Stimulated activated CD4-positive, alpha-beta T cell treated with anti-CD3 and anti-CD28 coated beads, Interleukin-4, amount 100 ng/mL, for 4 hours (primary cell): Measurements from ENCODE around the gene EIF2B1.
A peak's percentile ranks its signal among the peaks of the same experiment; 100 is the strongest.

Source experiments
- DNase-seq, 2 experiments: peaks; one replicate each; pipeline ENCODE4 v3.0.0-alpha.2; 2020

The EIF2B1 gene

DNA sequence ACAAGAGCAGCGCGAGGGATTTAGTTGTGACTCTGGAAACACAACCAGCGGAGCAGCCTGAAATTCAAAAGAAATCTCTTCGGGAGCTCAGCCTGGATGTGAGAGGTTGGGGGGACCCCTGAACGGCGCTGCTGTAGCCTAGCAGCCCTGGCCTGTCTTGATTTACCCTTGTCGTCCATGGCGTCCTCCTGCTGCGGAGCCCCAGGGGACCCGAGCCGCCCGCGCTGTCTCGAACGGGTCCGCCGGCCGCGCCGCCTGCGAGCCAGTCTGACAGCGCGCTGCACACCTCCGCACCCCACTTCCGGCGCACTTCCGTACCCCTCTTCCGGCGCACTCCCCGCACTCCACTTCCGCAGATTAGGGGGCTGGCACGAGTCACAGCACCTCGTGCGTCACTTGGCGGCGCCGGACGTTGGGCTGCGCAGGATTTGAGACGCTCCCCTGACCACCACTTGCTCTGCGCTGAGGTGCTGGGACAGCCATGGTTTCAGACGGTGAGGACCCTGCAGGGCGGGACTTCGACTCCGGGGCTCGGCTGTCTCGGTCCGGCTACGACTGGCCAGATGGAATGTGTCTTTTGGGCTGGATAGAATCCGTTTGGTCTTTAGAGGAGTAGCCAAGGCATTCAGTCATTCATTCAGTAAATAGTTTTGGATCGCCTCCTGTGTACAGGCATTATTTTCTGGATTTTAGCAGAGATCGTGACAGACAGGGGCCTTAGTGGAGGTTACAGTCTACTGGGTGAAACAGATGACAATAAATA lies at the start of gene EIF2B1, which contains the start of gene GTF2H3:
Gene EIF2B1, minus strand, starts transcription at position 308 of the 763 bp plus-strand sequence. Its CDS starts 129 bp downstream, at position 179.
Gene GTF2H3, plus strand, starts transcription at position 451 of the 763 bp plus-strand sequence. Its CDS starts 31 bp downstream, at position 482.
- peak; percentile 92 to 96 for DNase-seq

DNA sequence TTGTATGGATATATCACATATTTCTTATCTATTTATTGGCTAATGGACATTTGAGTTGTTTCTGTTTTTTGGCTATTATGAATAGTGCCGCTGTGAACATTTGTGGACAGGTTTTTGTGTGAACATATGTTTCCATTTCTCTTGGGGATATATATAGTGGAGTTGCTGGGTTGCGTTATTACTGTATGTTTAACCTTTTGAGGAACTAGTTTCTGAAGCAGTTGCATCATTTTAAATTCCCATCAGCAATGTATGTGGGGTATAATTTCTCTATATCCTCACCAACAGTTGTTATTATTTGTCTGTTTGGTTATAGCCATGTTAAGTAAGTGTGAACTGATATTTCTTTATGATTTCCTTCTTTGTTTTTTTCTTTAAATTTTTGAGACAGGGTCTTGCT lies 48.1 kb upstream of the EIF2B1 start:
- no peak for DNase-seq

DNA sequence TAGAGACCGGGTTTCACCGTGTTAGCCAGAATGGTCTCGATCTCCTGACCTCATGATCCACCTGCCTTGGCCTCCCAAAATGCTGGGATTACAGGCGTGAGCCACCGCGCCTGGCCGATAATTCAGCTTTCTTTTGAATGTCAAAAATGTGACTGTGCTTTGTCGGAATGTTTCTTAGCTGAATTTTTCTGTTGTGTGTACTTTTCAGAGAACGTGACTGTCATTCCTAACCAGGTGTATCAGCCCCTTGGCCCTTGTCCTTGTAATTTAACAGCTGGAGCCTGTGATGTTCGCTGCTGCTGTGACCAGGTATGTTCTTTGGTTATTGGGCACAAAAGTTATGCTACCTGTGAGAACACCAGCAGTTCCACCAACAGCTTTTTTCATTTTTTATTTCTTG lies 45.5 kb upstream of the EIF2B1 start:
- DNase-seq: no peak

DNA sequence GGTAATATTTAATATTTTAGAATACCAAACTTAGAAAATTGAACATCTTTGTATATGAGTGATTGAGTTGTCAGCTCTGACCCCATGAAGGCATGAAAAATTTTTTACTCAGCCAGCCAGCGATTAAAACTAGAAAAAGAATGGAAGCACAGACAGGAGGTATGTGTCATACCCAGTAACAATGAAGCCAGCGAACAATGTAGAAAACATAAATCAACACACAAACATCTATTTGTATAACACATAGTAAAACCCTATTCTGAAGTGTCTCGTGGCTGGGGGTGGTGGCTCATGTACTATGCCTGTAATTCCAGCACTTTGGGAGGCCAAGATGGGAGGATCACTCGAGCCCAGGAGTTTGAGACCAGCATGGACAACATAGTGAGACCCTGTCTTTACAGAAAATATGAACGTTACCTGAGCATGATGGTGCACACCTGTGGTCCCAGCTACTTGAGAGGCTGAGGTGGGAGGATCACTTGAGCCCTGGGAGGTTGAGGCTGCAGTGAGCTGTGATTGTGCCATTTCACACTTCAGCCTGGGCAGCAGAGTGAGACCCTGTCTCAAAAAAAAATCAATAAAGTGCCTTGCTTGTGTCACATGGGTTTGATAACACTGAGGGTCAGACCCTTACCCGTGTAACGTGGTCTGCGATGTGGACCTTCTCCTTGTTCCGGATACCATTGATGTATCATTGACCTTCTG lies 43.3 kb upstream of the EIF2B1 start:
- DNase-seq: no peak

DNA sequence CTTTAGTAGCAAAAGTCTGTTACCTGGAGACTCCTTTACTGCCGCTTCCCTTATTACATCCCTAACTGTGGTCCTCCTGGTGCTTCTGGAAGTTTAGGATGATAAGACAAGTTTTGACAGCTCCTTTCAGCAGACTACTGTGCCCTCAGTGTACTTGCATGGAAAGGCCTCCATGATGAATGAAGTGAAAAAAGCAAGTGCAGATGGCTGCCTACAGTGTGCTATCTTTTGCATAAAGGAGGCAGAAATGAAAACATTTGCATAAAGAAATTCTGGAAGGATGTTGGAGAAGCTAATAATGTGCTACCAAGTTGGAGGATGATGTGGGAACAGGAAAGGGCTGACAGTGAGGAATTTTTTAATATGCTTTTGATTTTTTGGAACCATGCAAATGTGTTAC lies 42.0 kb upstream of the EIF2B1 start:
- no peak for DNase-seq

DNA sequence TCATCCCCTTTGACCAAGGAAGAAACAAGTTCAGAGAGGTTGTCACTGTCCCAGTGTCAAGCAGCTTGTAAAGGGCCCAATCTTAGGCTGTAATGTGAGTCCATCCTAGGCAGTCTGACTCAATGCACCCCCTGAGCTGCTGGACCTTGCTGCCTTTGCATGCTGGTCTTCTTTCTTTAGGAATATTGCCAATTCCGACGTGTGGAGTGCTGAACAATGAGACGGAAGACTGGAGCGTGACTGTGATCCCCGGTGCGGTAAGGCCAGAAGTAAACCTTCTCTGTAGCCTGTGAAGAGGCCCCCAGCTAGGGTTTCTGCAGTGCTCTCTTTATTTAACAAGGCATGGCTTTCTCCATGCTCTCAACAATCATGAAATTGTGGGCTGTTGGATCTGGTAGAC lies 38.4 kb upstream of the EIF2B1 start:
- no peak for DNase-seq

DNA sequence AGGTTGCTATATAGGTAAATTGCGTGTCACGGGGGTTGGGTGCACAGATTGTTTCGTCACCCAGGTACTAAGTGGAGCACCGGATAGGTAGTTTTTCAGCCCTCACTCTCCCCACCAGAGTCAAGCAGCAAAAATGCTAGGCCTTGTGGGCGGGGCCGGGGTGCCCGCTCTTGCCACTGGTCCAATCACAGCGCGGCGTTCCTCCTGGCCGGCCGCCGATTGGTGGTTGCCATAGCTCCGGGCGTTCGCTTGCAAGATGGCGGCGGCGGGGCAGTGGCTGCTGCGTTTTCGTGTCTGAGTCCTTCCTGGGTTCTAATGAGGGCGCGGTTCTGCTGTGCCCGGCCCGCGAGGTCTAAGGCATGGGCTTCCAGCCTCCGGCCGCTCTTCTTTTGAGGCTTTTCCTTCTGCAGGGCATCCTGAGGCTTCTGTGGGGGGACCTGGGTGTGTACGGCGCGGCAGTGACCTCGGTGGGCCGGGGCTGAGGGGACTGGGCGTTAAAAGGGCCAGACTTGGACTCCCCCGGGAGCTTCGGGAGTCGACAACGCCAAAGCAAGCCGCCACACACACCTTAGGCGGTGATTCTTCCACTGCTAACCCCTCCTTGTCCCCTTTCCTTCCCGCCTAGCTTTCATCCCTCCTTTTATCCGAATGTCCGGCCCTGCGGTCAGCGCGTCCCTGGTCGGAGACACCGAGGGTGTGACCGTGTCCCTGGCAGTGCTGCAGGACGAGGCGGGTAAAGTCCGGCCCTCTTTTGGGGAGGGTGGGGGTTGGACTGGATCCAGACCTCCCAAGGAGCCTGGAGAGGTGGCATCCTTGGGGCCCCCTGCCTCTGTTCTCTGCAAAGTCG lies 37.6 kb upstream of the EIF2B1 start, which contains the start of gene TCTN2:
Gene TCTN2, plus strand, starts transcription at position 232 of the 847 bp plus-strand sequence. Its CDS starts 128 bp downstream, at position 360.
- peak; percentile 91 to 92 for DNase-seq

DNA sequence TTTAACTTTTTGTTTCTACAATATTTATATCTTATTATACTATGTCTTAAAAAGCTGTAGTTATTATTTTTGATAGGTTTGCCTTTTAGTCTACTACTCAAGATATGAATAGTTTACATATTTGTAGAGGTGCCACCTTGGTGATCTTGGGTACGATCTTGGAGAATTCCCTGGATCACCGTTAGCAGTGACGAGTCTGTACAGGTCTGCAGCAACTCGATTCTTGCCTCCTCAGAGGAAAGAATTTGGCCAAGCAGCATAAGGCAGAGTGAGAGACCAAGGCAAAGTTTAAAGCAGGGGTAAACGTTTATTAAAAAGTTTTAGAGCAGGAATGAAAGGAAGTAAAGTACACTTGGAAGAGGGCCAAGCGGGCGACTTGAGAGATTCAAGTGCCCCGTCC lies 34.3 kb upstream of the EIF2B1 start:
- DNase-seq: no peak

DNA sequence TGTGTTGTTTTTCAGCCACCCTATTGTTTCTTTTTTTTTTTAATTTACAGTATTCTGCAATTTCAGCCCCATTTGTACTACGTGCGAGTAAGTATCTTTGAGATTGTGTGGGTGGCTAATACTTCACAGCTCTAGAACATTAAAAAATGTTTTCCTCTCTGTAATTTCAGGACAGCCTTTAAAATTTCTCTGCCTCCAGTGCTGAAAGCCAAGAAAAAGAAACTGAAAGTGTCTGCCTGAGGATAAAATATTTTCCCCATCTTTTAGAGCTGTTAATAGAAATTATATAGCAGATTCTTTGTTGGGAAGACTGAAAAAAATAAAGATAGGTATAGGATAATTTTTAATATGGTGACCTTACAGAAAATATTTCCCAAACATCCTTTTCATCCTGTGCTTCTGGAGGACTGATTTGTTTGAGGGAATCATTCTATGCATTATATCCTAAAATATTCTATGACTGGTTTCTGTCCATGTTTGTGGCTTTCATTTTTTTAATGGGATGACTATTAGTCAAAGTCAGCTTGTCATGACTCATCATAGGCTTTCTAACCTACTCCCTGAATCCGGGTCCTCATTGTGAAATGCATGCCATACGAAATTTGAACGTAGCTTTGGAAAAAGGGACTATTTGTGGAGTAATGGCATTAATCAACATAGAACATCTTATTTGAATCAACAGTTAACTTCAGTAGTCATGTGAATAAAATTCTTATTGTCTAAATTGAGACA lies 26.7 kb upstream of the EIF2B1 start:
- no peak for DNase-seq

DNA sequence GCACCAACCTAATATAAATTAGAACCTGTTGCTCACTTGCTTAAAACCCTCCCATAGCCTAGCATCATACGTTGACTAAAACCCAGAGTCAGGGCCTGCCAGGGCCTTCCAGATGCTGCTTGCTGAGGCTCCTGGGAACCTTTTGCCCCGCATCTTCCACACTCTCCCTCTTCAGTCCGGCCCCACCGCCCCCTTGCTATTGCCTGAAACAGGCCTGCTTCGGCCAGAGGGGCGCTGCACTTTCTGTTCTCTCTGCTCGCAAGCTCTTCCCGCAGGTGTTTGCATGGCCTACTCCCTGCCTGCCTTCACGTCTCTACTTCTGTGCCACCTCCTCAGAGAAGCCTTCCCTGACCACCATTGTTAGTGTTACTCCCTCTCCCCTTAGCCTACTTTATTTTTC lies 23.7 kb upstream of the EIF2B1 start:
- DNase-seq: no peak

DNA sequence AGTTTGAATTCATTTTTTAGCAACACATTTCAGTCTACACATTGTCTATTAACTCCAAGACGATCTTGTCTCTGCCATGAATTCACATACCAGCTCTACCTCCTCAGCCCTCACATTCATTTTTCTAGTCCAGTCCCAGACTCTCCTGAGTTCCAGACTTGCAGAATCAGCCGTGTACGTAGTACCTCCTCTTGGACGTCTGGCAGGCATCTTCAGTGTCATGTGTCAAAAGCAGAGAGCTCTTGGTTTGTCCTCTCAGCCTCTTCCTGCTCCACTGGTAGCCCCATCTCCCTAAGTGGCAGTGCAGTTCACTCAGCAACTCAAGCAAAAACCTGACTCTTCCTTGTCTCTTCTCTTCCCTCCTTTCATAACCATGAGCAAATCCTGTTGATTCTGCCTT lies 22.9 kb upstream of the EIF2B1 start:
- no peak for DNase-seq

DNA sequence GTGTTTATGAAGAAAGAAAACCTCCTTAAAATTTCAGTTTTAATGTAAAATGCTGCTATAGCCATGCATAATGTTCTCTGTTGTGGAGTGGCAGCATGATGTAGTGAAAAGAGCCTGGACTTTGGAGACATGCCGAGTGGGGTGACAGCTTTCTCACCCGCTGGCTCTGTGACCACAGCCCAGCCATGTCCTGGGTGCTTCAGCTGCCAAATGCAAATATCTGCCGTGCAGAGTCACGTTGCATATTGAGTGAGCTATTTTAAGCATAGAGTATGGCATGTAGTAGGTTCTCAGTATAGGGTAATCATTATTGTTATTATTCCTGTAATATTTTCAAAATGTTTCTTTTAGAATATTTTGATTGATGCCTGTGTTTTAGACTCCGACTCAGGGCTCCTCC lies 21.9 kb upstream of the EIF2B1 start:
- DNase-seq: no peak

DNA sequence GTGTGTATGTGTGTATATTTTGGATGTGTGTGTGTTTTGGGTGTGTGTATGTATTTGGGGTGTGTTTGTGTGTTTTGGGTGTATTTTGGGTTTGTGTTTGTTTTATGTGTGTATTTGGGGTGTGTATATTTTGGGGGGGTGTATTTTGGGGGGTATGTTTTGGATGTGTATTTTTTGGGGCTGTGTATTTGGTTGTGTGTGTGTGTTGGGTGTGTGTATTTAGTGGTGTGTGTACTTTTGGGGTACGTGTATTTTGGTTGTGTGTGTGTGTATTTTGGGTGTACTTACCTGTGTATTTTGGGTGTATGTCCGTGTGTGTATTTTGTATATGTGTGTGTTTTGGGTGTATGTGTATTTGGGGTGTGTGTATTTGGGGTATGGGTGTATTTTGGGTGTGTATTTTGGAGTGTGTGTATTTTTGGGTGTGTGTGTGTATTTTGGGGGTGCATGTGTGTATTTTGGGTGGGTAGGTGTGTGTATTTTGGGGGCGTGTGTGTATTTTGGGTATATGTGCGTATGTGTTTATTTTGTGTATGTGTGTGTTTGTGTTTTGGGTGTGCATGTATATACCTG lies 20.7 kb upstream of the EIF2B1 start:
- no peak for DNase-seq

DNA sequence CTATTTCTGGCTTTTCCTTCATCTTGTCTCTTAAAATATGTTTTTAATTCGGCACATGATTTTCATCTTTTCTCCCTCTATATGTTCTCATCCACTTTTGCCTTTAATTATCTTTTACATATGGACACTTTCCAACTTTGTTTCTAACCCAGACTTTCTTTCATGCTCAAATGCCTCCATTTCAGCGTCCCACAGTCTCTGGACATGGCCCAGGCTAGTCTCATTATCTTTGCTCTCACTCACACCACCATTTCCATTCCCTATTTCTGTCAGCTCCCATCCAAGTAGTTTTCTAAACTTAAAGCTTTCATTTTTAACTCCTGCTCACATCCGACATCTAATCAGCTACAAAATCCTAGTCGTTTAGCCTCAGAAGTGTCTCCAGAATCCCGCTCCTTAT lies 14.9 kb upstream of the EIF2B1 start:
- DNase-seq: no peak

DNA sequence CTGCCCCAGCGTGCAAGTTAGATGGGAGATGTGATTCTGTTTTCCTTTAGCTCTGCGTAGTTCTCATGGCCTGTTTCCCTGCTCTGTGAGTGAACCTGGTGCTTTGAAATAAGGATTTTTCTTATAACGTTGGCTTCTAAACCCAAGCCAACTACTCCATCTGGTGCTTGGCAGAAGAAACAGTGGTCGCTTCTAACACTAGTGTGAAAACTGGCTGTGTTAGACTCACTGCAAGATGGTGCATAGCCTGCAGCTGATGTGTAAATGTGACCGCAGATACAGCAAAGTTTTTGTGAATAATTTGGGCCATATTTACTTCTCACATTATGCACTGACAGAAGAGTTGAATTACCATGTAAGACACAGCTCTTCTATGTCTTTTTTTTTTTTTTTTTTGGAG lies 12.4 kb upstream of the EIF2B1 start:
- no peak for DNase-seq

DNA sequence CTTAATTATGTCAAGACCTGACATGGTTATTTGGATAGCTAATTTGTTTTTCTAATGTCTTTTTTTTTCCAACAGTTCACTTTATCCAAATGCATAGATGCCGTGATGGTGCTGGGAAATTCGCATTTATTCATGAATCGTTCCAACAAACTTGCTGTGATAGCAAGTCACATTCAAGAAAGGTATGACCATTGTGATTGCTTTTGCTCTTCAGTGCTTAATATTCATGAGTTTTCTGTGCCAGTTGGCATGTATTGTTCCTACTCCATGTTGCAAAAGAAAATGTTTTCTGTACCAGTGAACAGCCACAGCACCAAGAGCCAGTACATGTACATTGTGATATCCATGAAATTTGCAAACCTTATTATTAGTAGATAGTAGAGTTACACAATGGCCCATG lies 11.9 kb upstream of the EIF2B1 start:
- no peak for DNase-seq

DNA sequence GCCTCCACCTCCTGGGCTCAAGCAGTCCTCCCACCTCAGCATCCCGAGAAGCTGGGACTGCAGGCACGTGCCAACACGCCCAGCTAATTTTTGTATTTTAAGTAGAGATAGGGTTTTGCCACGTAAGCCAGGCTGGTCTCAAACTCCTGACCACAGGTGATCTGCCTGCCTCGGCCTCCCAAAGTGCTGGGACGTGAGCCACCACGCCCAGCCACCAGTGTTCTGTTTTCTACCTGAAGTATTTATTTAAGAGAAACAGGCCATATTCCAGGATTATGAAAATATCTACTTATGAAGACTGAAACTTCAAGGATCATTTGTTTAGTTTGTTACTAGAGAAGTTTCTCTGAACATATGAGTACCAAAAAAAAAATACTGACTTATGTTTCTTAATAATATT lies 10.4 kb upstream of the EIF2B1 start:
- DNase-seq: no peak

DNA sequence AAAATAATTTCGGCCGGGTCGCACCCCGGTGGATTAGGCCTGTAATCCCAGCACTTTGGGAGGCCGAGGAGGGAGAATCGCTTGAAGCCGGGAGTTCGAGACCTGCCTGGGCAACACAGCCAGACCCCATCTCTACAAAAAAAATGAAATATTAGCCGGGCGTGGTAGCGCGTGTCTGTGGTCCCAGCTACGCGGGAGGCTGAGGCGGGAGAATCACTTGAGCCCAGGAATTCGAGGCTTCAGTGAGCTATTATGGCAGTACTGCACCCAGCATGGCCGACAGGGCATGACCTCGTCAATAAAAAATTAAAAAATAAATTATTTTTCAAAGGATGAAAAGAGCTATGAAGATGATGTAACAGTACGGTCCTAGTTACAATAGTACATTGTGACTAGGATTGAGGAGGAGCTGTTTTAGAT lies 666 bp upstream of the EIF2B1 start:
- peak in 1 of 2 experiments; percentile 5 for DNase-seq

DNA sequence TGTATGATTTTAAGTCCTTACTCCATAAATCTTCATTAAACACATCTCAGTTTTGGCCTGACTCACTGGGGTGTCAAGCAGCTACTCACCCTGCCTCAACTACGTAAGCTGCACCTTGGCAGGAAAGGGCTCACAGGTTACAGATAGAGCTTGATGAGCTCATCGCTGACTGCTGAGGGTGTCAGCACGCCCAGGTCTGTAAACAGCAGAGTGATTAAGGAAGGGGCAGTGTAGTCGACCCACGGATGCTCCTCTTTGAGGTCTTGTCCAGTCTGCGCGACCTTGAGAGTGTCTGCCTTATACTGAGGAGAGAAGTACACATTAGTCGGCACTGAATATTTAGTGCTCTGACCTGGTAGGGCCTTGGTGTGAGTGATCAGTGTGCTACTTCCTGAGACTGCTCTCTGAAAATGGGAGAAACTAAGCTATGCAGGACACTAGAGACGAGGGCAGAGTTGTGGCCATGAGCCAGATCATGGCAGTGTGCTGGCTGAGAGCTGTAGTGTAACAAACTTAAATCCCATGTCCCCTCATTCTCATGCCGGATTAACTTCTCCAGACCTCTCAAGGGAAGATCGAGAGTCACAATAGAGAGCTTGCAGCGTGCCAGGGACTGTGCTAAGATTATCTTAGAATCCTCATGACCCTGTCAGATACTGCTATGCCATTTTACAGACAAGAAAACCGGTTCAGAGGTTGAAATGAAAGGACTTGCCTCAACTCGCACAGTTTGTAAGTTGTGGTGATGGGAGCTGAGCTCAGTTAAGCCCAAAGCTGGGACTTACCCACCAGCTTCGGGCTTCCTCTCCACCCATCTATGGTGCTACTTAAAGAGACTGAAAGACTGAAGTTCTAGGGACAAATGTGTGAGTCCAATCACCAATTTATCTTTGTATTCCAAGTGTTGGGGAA lies 11.6 kb downstream of the EIF2B1 start:
- DNase-seq: no peak

DNA sequence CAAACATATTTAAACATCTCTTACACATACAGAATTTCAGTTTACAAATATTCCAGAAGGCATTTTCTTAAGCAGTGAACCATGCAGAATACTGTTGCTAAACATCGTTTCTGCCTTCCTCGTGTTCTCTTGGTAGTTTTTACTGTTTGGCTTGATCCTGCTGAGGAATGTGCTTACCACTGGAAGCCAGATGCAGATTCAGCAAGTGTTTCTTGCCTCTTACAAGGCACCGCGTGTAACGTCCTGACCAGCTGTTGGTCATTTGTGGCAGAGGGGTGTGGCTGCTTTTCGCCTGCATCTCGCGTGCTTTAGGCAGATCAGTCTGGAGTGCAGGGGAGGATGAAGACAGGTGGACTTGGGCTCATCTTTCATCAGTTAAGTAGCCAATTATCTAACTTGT lies 12.4 kb downstream of the EIF2B1 start:
- DNase-seq: no peak

DNA sequence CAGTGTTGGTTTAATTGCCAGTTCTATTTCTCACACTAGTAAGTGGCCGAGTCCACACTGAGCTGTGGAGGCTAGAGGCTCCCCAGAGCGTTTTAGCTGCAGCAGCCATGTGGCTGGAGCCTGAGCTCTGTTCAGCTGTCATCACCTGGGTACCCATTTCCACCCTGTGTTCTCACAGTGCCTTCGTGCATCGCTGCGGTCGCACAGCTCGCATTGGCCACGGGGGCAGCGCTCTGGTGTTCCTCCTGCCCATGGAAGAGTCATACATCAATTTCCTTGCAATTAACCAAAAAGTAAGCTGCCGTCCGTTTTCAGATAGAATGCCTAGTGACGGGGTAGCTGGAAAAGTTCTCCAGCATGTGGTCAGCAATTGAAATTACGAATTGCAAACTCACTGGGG lies 15.9 kb downstream of the EIF2B1 start:
- no peak for DNase-seq
